GM23338 (cell line): ENCODE results near the gene LGALS1.

Experiments used
- CREB1 ChIP-seq: fragments of 250-450 bp; sonication (Bioruptor Pico); IDR thresholded peaks from 2 replicates; pipeline ENCODE4 v1.5.0; 2020; ENCODE audit warnings: low read depth, mild to moderate bottlenecking, moderate library complexity
- EZH2 ChIP-seq: fragments of 200-600 bp; sonication (generic); IDR thresholded peaks from one replicate; pipeline ENCODE4 v1.8.0; 2017; ENCODE audit warnings: antibody characterized with exemption, mild to moderate bottlenecking, low read depth; ENCODE audit not compliant: unreplicated experiment
- EZH2phosphoT487 ChIP-seq: fragments of 200-600 bp; sonication (generic); IDR thresholded peaks from one replicate; pipeline ENCODE4 v1.8.1; 2018; ENCODE audit warnings: antibody characterized with exemption; ENCODE audit not compliant: unreplicated experiment
- JUNB ChIP-seq: IDR thresholded peaks from one replicate; pipeline ENCODE4 v1.6.1; 2016; ENCODE audit warnings: antibody characterized with exemption; ENCODE audit not compliant: unreplicated experiment
- NANOG ChIP-seq: IDR thresholded peaks from 2 replicates; pipeline ENCODE4 v1.6.1; 2016; ENCODE audit warnings: antibody characterized with exemption, borderline replicate concordance
- POLR2AphosphoS5 ChIP-seq: IDR thresholded peaks from 2 replicates; pipeline ENCODE4 v1.6.1; 2016; ENCODE audit warnings: antibody characterized with exemption, low read depth
- TF ChIP-seq, protein P1 (sequence below), 2 experiments: fragments of 200-600 bp in 1 of 2; sonication (generic) in 1 of 2; conservative IDR thresholded peaks; 2 replicates each; pipeline versions ENCODE4 v1.5.1 to v1.6.1; 2016 to 2017; ENCODE audit warnings: antibody characterized with exemption in 2 of 2, low read depth in 2 of 2, mild to moderate bottlenecking in 2 of 2, moderate library complexity in 1 of 2
- TF ChIP-seq, protein P2 (sequence below): IDR thresholded peaks from one replicate; pipeline ENCODE4 v1.6.1; 2018; ENCODE audit warnings: antibody characterized with exemption; ENCODE audit not compliant: unreplicated experiment

DNA sequence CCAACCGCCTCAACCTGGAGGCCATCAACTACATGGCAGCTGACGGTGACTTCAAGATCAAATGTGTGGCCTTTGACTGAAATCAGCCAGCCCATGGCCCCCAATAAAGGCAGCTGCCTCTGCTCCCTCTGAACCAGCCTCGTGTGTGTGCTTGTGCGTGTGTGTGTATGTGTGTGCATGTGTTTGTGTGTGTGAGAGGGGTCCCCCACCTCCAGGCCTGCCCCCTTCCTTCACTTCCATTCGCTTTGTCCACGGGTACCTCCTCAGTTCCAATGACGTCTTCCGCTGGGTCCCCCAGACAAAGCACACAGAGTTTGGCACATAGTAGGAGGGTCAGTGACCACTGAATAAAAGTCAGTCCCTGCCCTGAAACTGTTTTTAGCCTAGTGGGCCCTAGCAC, 4.2 kb downstream of the LGALS1 start:
- TF ChIP-seq JUNB: no peak
- TF ChIP-seq, protein P1, sequence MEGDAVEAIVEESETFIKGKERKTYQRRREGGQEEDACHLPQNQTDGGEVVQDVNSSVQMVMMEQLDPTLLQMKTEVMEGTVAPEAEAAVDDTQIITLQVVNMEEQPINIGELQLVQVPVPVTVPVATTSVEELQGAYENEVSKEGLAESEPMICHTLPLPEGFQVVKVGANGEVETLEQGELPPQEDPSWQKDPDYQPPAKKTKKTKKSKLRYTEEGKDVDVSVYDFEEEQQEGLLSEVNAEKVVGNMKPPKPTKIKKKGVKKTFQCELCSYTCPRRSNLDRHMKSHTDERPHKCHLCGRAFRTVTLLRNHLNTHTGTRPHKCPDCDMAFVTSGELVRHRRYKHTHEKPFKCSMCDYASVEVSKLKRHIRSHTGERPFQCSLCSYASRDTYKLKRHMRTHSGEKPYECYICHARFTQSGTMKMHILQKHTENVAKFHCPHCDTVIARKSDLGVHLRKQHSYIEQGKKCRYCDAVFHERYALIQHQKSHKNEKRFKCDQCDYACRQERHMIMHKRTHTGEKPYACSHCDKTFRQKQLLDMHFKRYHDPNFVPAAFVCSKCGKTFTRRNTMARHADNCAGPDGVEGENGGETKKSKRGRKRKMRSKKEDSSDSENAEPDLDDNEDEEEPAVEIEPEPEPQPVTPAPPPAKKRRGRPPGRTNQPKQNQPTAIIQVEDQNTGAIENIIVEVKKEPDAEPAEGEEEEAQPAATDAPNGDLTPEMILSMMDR (conservative IDR thresholded peaks at IDR 0.05; ENCODE audit: low read depth in 2 of 2): no peak
- TF ChIP-seq POLR2AphosphoS5: no peak
- TF ChIP-seq, protein P2, sequence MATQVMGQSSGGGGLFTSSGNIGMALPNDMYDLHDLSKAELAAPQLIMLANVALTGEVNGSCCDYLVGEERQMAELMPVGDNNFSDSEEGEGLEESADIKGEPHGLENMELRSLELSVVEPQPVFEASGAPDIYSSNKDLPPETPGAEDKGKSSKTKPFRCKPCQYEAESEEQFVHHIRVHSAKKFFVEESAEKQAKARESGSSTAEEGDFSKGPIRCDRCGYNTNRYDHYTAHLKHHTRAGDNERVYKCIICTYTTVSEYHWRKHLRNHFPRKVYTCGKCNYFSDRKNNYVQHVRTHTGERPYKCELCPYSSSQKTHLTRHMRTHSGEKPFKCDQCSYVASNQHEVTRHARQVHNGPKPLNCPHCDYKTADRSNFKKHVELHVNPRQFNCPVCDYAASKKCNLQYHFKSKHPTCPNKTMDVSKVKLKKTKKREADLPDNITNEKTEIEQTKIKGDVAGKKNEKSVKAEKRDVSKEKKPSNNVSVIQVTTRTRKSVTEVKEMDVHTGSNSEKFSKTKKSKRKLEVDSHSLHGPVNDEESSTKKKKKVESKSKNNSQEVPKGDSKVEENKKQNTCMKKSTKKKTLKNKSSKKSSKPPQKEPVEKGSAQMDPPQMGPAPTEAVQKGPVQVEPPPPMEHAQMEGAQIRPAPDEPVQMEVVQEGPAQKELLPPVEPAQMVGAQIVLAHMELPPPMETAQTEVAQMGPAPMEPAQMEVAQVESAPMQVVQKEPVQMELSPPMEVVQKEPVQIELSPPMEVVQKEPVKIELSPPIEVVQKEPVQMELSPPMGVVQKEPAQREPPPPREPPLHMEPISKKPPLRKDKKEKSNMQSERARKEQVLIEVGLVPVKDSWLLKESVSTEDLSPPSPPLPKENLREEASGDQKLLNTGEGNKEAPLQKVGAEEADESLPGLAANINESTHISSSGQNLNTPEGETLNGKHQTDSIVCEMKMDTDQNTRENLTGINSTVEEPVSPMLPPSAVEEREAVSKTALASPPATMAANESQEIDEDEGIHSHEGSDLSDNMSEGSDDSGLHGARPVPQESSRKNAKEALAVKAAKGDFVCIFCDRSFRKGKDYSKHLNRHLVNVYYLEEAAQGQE: no peak
- TF ChIP-seq EZH2: no peak
- no peak for TF ChIP-seq NANOG
- no peak for TF ChIP-seq EZH2phosphoT487
- TF ChIP-seq CREB1 (CRISPR knock-in tag): no peak
